ENCODE data around the gene CPXM2.

Gene CPXM2

GRCh38 chr10:123720536-123720935 lies 171.1 kb downstream of the CPXM2 start:
- Histone ChIP-seq H3K4me3 (ENCODE audit: low read depth, low read length) (no peak overlapping the region), H2AFZ (no peak overlapping the region)
- TF ChIP-seq CTCF (IDR thresholded peaks at IDR 0.05), result no peak

GRCh38 chr10:123718544-123719060 lies 173.0 kb downstream of the CPXM2 start:
- Histone ChIP-seq H3K4me1 (no peaks in the 10 kb centered on the region), H3K4me3 (ENCODE audit: low read depth, low read length) (no peak overlapping the region), H2AFZ (no peak overlapping the region), H3K27ac (no peak overlapping the region), H3K79me2 (no peaks in the 10 kb centered on the region), H3K9ac (no peak overlapping the region), H3K9me3 (ENCODE audit: control insufficient read depth, low read length) (no peaks in the 10 kb centered on the region), H3K36me3 (ENCODE audit: control insufficient read depth, insufficient read depth, low read length) (no peaks in the 10 kb centered on the region), H3K27me3 (ENCODE audit: control insufficient read depth, insufficient read depth, low read length) (no peaks in the 10 kb centered on the region), H3K4me2 (ENCODE audit: low read length) (no peak overlapping the region)
- no peak for TF ChIP-seq CTCF (IDR thresholded peaks at IDR 0.05)

More at GRCh38 chr10:123720536-123720935, 171.1 kb downstream of the CPXM2 start:
- Histone ChIP-seq H3K27me3 (ENCODE audit: control insufficient read depth, insufficient read depth, low read length) (no peaks in the 10 kb centered on the region), H3K9ac (no peak overlapping the region), H3K36me3 (ENCODE audit: control insufficient read depth, insufficient read depth, low read length) (no peaks in the 10 kb centered on the region), H3K27ac (no peak overlapping the region), H3K79me2 (no peaks in the 10 kb centered on the region), H3K4me1 (no peaks in the 10 kb centered on the region), H3K9me3 (ENCODE audit: control insufficient read depth, low read length) (no peaks in the 10 kb centered on the region), H3K4me2 (ENCODE audit: low read length) (no peak overlapping the region)

GRCh38 chr10:123717336-123717735 lies 174.3 kb downstream of the CPXM2 start:
- no peak for TF ChIP-seq CTCF (IDR thresholded peaks at IDR 0.05)
- no peak overlapping the region for H3K9ac ChIP-seq
- no peaks in the 10 kb centered on the region for H3K4me1 ChIP-seq
- no peaks in the 10 kb centered on the region for H3K36me3 ChIP-seq (ENCODE audit: control insufficient read depth, insufficient read depth, low read length)
- no peaks in the 10 kb centered on the region for H3K79me2 ChIP-seq
- H3K9me3 ChIP-seq (ENCODE audit: control insufficient read depth, low read length), result no peaks in the 10 kb centered on the region
- H3K4me2 ChIP-seq (ENCODE audit: low read length), result no peak overlapping the region
- H2AFZ ChIP-seq, result no peak overlapping the region
- H3K4me3 ChIP-seq (ENCODE audit: low read depth, low read length), result no peak overlapping the region
- H3K27ac ChIP-seq, result no peak overlapping the region
- no peaks in the 10 kb centered on the region for H3K27me3 ChIP-seq (ENCODE audit: control insufficient read depth, insufficient read depth, low read length)

- H3K27ac ChIP-seq, result no peak overlapping the region
- no peaks in the 10 kb centered on the region for H3K4me1 ChIP-seq
- no peaks in the 10 kb centered on the region for H3K27me3 ChIP-seq (ENCODE audit: control insufficient read depth, insufficient read depth, low read length)
- no peaks in the 10 kb centered on the region for H3K9me3 ChIP-seq (ENCODE audit: control insufficient read depth, low read length)
- no peaks in the 10 kb centered on the region for H3K36me3 ChIP-seq (ENCODE audit: control insufficient read depth, insufficient read depth, low read length)
- H3K79me2 ChIP-seq, result no peaks in the 10 kb centered on the region
- TF ChIP-seq CTCF (IDR thresholded peaks at IDR 0.05), result no peak
- H3K4me2 ChIP-seq (ENCODE audit: low read length), result no peak overlapping the region
- no peak overlapping the region for H3K4me3 ChIP-seq (ENCODE audit: low read depth, low read length)
- H2AFZ ChIP-seq, result no peak overlapping the region
- H3K9ac ChIP-seq, result no peak overlapping the region
Measured at GRCh38 chr10:123715546-123715945, 176.1 kb downstream of the CPXM2 start.

- Histone ChIP-seq H3K4me1 (no peaks in the 10 kb centered on the region), H3K9me3 (ENCODE audit: control insufficient read depth, low read length) (no peaks in the 10 kb centered on the region), H3K79me2 (no peaks in the 10 kb centered on the region), H3K4me3 (ENCODE audit: low read depth, low read length) (no peak overlapping the region), H3K4me2 (ENCODE audit: low read length) (no peak overlapping the region), H2AFZ (no peak overlapping the region), H3K36me3 (ENCODE audit: control insufficient read depth, insufficient read depth, low read length) (no peaks in the 10 kb centered on the region), H3K9ac (no peak overlapping the region), H3K27me3 (ENCODE audit: control insufficient read depth, insufficient read depth, low read length) (no peaks in the 10 kb centered on the region), H3K27ac (no peak overlapping the region)
- no peak for TF ChIP-seq CTCF (IDR thresholded peaks at IDR 0.05)
Measured at GRCh38 chr10:123706236-123706635, 185.4 kb downstream of the CPXM2 start.

Data from parathyroid adenoma (tissue), 2 donors.